Measurements from ENCODE around the gene GBF1. TPM values are rescaled to one million over a fixed set of nuclear protein-coding genes. Genes with fewer than 3 reads are reported as not detected.
A peak's percentile ranks its signal among the peaks of the same experiment; 100 is the strongest.

GBF1 gene
- total and polyA plus RNA-seq, 2 of the 13 experiments (the other 11 are each of a cell fraction or from before 2014, with no cell fraction given), result 17.1 to 21.9 TPM

DNA sequence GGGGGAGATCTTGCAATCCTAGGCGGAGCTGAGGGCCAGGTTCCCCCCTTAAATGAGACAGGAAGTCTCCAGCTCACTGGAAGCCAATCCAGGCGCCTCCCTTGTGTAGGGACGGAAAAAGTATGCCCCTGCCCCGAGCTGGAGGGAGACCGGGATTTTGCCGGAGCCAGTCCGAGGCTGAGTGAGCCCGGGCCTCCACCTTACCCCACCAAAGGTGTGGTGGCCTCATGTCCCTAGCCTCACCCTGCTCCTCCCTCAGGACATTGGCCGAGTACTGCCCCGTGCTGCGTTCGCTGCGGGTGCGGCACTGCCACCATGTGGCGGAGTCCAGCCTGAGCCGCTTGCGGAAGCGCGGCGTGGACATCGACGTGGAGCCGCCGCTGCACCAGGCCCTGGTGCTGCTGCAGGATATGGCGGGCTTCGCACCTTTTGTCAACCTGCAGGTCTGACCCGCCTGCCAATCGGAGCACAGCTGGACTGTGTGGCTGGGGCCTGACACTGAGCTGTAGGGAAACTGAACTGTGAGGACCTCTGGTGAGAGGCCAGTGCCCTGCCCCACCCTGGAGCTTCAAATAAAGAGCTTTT lies 177.3 kb downstream of the GBF1 start (continued):
- TF ChIP-seq GMEB2 (CRISPR knock-in tag; IDR thresholded peaks at IDR 0.05; ENCODE audit: low read depth) (0 out of 2 replicates have a peak, but pooled peaks have one; percentile 51), ZNF800 (CRISPR knock-in tag; IDR thresholded peaks at IDR 0.05) (no peak), AGO1 (IDR thresholded peaks at IDR 0.05; ENCODE audit: low read depth, low read length, poor library complexity, severe bottlenecking) (peak; percentile 49), PCBP1 (IDR thresholded peaks at IDR 0.05; ENCODE audit: borderline replicate concordance, low read depth, low read length) (0 out of 2 replicates have a peak, but pooled peaks have one; percentile 56), REST (IDR thresholded peaks at IDR 0.05; ENCODE audit: borderline replicate concordance in 1 of 2, low read depth in 1 of 2, low read length in 2 of 2) (no peak; a peak in 1 of 4 replicates), HDAC6 (IDR thresholded peaks at IDR 0.05; ENCODE audit: low read depth, low read length) (no peak), ZNF639 (CRISPR knock-in tag; conservative IDR thresholded peaks at IDR 0.05) (peak; percentile 65), ZSCAN12 (CRISPR knock-in tag; IDR thresholded peaks at IDR 0.05) (no peak), TEAD3 (CRISPR knock-in tag; optimal IDR thresholded peaks at IDR 0.05; ENCODE audit: borderline replicate concordance) (peak; percentile 84), GPN1 (CRISPR knock-in tag; IDR thresholded peaks at IDR 0.05; ENCODE audit: borderline replicate concordance) (no peak; the same call in 1 of the 2 replicates), ZNF205 (CRISPR knock-in tag; IDR thresholded peaks at IDR 0.05) (peak; percentile 84)
- TF ChIP-seq, protein P1, sequence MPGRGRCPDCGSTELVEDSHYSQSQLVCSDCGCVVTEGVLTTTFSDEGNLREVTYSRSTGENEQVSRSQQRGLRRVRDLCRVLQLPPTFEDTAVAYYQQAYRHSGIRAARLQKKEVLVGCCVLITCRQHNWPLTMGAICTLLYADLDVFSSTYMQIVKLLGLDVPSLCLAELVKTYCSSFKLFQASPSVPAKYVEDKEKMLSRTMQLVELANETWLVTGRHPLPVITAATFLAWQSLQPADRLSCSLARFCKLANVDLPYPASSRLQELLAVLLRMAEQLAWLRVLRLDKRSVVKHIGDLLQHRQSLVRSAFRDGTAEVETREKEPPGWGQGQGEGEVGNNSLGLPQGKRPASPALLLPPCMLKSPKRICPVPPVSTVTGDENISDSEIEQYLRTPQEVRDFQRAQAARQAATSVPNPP (CRISPR knock-in tag; IDR thresholded peaks at IDR 0.05), result peak; percentile 65; the same call in 1 of the 2 replicates
- TF ChIP-seq, protein P2, sequence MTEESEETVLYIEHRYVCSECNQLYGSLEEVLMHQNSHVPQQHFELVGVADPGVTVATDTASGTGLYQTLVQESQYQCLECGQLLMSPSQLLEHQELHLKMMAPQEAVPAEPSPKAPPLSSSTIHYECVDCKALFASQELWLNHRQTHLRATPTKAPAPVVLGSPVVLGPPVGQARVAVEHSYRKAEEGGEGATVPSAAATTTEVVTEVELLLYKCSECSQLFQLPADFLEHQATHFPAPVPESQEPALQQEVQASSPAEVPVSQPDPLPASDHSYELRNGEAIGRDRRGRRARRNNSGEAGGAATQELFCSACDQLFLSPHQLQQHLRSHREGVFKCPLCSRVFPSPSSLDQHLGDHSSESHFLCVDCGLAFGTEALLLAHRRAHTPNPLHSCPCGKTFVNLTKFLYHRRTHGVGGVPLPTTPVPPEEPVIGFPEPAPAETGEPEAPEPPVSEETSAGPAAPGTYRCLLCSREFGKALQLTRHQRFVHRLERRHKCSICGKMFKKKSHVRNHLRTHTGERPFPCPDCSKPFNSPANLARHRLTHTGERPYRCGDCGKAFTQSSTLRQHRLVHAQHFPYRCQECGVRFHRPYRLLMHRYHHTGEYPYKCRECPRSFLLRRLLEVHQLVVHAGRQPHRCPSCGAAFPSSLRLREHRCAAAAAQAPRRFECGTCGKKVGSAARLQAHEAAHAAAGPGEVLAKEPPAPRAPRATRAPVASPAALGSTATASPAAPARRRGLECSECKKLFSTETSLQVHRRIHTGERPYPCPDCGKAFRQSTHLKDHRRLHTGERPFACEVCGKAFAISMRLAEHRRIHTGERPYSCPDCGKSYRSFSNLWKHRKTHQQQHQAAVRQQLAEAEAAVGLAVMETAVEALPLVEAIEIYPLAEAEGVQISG (CRISPR knock-in tag; IDR thresholded peaks at IDR 0.05), result peak; percentile 98
- TF ChIP-seq, protein P3, sequence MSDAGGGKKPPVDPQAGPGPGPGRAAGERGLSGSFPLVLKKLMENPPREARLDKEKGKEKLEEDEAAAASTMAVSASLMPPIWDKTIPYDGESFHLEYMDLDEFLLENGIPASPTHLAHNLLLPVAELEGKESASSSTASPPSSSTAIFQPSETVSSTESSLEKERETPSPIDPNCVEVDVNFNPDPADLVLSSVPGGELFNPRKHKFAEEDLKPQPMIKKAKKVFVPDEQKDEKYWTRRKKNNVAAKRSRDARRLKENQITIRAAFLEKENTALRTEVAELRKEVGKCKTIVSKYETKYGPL (CRISPR knock-in tag; IDR thresholded peaks at IDR 0.05), result 0 out of 2 replicates have a peak, but pooled peaks have one; percentile 44
